ENCODE data around the gene DNAI2. TPM values are rescaled to one million over a fixed set of nuclear protein-coding genes. Genes with fewer than 3 reads are reported as not detected.

The DNAI2 gene
- total RNA-seq, 1 experiment from 2014 or later: not detected

DNA sequence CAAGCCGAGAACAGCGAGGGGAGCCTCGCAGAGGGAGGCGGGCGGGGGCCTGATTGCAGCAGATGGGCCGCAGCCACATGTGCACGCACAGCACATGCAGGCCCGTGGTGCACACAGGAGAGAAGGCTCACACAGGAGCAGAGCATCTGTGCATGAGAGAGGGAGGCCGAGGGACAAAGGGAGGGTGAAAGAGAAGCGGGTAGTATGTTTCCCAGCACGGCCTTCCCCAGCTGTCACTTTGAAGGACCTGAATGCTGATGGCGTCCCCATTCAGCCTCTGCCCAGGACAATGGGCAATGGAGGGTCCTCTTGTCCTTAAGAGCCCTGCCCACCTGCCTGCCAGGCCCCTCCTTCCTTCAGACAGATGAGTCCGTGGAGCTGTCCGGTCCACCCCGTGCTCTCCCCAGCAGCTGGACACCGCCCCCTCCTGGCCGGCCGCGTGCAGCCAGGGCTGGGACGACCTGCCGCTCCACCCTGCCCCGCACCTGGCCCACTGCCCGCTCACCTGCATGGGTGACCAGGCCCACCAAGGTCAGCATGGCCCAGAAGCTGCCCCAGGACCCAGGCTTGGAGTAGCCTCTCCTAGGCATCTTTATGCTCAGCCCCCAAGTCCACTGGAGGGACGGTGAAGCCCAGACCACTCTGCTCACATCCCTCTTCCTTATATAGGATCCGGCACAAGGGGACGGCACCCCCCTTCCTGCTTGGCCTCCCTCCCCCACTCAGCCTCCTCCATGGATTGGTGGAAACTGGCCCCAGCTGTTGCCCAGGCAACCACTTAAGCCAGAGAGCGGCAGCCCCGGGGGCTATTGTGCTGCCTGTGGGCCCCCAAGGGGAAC, 87.4 kb downstream of the DNAI2 start, which contains the start of gene BTBD17:
Gene BTBD17, minus strand, starts transcription at position 639 of the 839 bp plus-strand sequence. Its CDS starts 49 bp downstream, at position 590.
- DNase-seq (ENCODE audit: low read depth): no peak

DNA sequence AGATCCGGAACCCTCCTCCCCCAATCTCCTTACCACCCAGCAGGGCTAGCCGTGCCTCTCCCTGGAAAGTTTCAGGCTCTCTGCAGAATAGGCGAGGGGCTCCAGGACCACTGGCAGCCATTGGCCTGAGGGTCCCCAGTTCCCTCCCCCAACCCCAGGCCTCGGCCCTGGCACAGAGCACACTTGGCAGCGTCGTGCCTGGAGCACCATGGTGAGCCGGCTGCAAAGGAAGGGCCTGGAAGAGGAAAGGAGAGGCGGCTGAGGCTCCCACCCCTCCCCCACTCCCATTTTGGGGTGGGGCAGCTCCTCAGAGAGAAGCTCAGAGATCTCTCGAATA, 88.0 kb downstream of the DNAI2 start:
- no peak for DNase-seq (ENCODE audit: low read depth)

DNA sequence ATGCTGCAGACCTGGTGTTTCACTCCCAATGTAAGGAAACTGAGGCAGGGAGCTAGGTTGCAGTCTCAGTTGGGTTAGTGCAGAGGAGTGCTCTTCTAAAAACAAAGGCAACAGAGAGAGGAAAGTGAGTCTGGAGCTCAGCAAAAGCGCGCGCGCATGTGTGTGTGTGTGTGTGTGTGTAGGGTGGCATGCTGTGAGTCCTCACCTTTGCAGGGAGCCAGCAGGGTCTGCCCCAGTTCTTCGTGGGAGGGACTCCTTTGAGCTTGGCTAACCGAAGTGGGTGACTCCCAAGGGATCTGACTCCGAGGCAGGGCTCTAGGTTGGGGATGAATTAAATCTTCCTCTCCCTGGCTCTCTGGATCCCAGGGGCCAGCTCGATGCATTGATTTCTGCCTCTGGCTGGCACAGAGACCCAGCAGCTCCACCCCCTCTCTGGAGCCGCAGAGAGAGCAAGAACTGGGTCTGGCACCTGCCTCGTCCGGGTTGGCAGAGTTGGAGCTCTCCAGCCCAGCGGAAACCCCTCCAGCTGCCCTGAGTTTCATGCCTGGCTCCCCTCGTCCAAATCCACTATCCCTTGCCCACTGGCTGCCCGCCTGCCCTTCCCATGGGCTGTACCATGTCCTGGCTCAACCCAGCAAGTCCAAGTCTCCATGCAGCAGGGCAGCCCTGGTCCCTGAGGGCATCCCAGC, 88.9 kb downstream of the DNAI2 start:
- DNase-seq (ENCODE audit: low read depth): no peak

Other genes with a start within 250 kb of the DNAI2 start
- gene RPL38, start 70.6 kb upstream of the DNAI2 start, total RNA-seq (2014; rRNA removed; shearing (Covaris generic)): 642 and 1,240 TPM in 2 replicates
- gene TTYH2, start 60.7 kb upstream of the DNAI2 start, total RNA-seq (2014; rRNA removed; shearing (Covaris generic)): 0.96 and 2.4 TPM in 2 replicates
- gene KIF19, start 52.0 kb downstream of the DNAI2 start, total RNA-seq (2014; rRNA removed; shearing (Covaris generic)): not detected in 2 replicates
- gene BTBD17, start 87.6 kb downstream of the DNAI2 start, total RNA-seq (2014; rRNA removed; shearing (Covaris generic)): not detected in 2 replicates
- not detected in 2 replicates for gene GPR142, start 93.3 kb downstream of the DNAI2 start, total RNA-seq (2014; rRNA removed; shearing (Covaris generic))
- gene GPRC5C, start 157.9 kb downstream of the DNAI2 start, total RNA-seq (2014; rRNA removed; shearing (Covaris generic)): 133 and 154 TPM in 2 replicates
- gene CD300A, start 192.4 kb downstream of the DNAI2 start, total RNA-seq (2014; rRNA removed; shearing (Covaris generic)): not detected in 2 replicates